ENCODE results near the gene INSYN2A. TPM values are rescaled to one million over a fixed set of nuclear protein-coding genes. Genes with fewer than 3 reads are reported as not detected.
A peak's percentile ranks its signal among the peaks of the same experiment; 100 is the strongest.

Gene INSYN2A
- total RNA-seq, 1 experiment from 2014 or later = 0.13 TPM

GRCh38 chr10:127195571-127196281 is 665 bp downstream of the INSYN2A start (continued):
- TF ChIP-seq ZNF263 (CRISPR knock-in tag; IDR thresholded peaks at IDR 0.05; ENCODE audit: low read depth) (peak; percentile 31; the same call in 1 of the 2 replicates), JAZF1 (CRISPR knock-in tag; IDR thresholded peaks at IDR 0.05) (no peak), ZNF416 (CRISPR knock-in tag; IDR thresholded peaks at IDR 0.05) (no peak), GRHL2 (CRISPR knock-in tag; IDR thresholded peaks at IDR 0.05; ENCODE audit: insufficient replicate concordance, severe bottlenecking) (no peak), ATF1 (CRISPR knock-in tag; IDR thresholded peaks at IDR 0.05) (no peak), NFATC4 (CRISPR knock-in tag; IDR thresholded peaks at IDR 0.05) (no peak), ESRRA (CRISPR knock-in tag; IDR thresholded peaks at IDR 0.05; ENCODE audit: borderline replicate concordance) (0 out of 2 replicates have a peak, but pooled peaks have one; percentile 27), NR2C2 (CRISPR knock-in tag; IDR thresholded peaks at IDR 0.05) (no peak), FOXJ3 (CRISPR knock-in tag; IDR thresholded peaks at IDR 0.05; ENCODE audit: borderline replicate concordance) (no peak)

GRCh38 chr10:127195041-127195506 is 1.3 kb downstream of the INSYN2A start:
- no peak overlapping the region for H3K27ac Mint-ChIP-seq
- ATAC-seq (peak; percentile 25), DNase-seq (ENCODE audit: low spot score) (peak; percentile 41)
- CTCF ChIA-PET = interaction anchor here (0.7 to 2.3 kb wide), 5 partner anchors 22 to 133 kb away, joined by 3 to 6 read pairs (median 4); no protein-coding TSS in a partner anchor
- H3K4me1 Mint-ChIP-seq = peaks cover 24% of the 10 kb centered on the region
- no peaks in the 10 kb centered on the region for H3K36me3 Mint-ChIP-seq
- H3K27me3 Mint-ChIP-seq (ENCODE audit: low read depth) = peaks cover 36% of the 10 kb centered on the region
- no peak for TF ChIP-seq ZNF671 (CRISPR knock-in tag; IDR thresholded peaks at IDR 0.05)
- no peak for TF ChIP-seq TP53 (CRISPR knock-in tag; IDR thresholded peaks at IDR 0.05)
- TF ChIP-seq SMAD3 (CRISPR knock-in tag; IDR thresholded peaks at IDR 0.05; ENCODE audit: borderline replicate concordance) = no peak
- no peak for TF ChIP-seq GABPB1 (CRISPR knock-in tag; IDR thresholded peaks at IDR 0.05)
- TF ChIP-seq FOXP4 (CRISPR knock-in tag; IDR thresholded peaks at IDR 0.05) = no peak
- TF ChIP-seq ESRRA (CRISPR knock-in tag; IDR thresholded peaks at IDR 0.05; ENCODE audit: borderline replicate concordance) = no peak
- TF ChIP-seq ATF3 (CRISPR knock-in tag; conservative IDR thresholded peaks at IDR 0.05) = no peak
- TF ChIP-seq ELF4 (CRISPR knock-in tag; IDR thresholded peaks at IDR 0.05; ENCODE audit: low read depth) = no peak
- H3K4me3 Mint-ChIP-seq = peak overlapping the region; percentile 61
- H3K9me3 Mint-ChIP-seq = no peaks in the 10 kb centered on the region
- POLR2A ChIA-PET = no interaction called here

- no peak overlapping the region for H3K27ac Mint-ChIP-seq
- no peaks in the 10 kb centered on the region for H3K36me3 Mint-ChIP-seq
- ChIA-PET POLR2A (no interaction called here), CTCF (interaction anchor here (0.8 to 2.3 kb wide), 4 partner anchors 22 to 79 kb away, joined by 3 to 6 read pairs (median 4); no protein-coding TSS in a partner anchor)
- H3K4me1 Mint-ChIP-seq = peaks cover 24% of the 10 kb centered on the region
- H3K4me3 Mint-ChIP-seq = peak overlapping the region; percentile 61
- peak; percentile 6 for ATAC-seq
- no peak for DNase-seq (ENCODE audit: low spot score)
- H3K9me3 Mint-ChIP-seq = no peaks in the 10 kb centered on the region
- peaks cover 36% of the 10 kb centered on the region for H3K27me3 Mint-ChIP-seq (ENCODE audit: low read depth)
- TF ChIP-seq ATF3 (CRISPR knock-in tag; conservative IDR thresholded peaks at IDR 0.05) = no peak
- no peak for TF ChIP-seq ZBTB43 (CRISPR knock-in tag; IDR thresholded peaks at IDR 0.05)
- no peak for TF ChIP-seq E2F4 (CRISPR knock-in tag; IDR thresholded peaks at IDR 0.05; ENCODE audit: borderline replicate concordance, low read depth)
- TF ChIP-seq NR2C2 (CRISPR knock-in tag; IDR thresholded peaks at IDR 0.05) = no peak
- TF ChIP-seq PRDM15 (CRISPR knock-in tag; IDR thresholded peaks at IDR 0.05) = no peak
- no peak for TF ChIP-seq HMGXB4 (CRISPR knock-in tag; IDR thresholded peaks at IDR 0.05)
- TF ChIP-seq KAT7 (CRISPR knock-in tag; IDR thresholded peaks at IDR 0.05; ENCODE audit: borderline replicate concordance) = no peak
- TF ChIP-seq FOXK1 (CRISPR knock-in tag; IDR thresholded peaks at IDR 0.05) = no peak
Measured at GRCh38 chr10:127194599-127194998, 1.8 kb downstream of the INSYN2A start.
